CD4-positive, alpha-beta T cell (primary cell): ENCODE results near the gene PKD1L1. TPM values are rescaled to one million over a fixed set of nuclear protein-coding genes. Genes with fewer than 3 reads are reported as not detected.

Source experiments
- ATAC-seq: fragments of 200-7000 bp; cut with Tn5 transposase; one replicate; pipeline ENCODE4 v1.10.0; 2022; ENCODE audit warnings: mild to moderate bottlenecking; ENCODE audit not compliant: poor library complexity
- CTCF ChIA-PET: fragments of 350-600 bp; sonication (Branson Sonifier 250); formaldehyde crosslinking; loops from one replicate; lab custom pipeline; 2021; ENCODE audit warnings: antibody characterized with exemption, inconsistent platforms; lab: Charles Lee
- POLR2A ChIA-PET: fragments of 350-600 bp; sonication (Branson Sonifier 250); formaldehyde crosslinking; loops from one replicate; lab custom pipeline; 2021; ENCODE audit warnings: antibody characterized with exemption, inconsistent platforms; lab: Charles Lee
- DNase-seq, 14 experiments: peaks; one replicate each; pipeline ENCODE4 v3.0.0-alpha.2; 2013 to 2020; ENCODE audit warnings: mixed read lengths in 2 of 14
- H3K27ac ChIP-seq, 2 donors: one replicate each; pipeline versions ENCODE4 v1.5.1 to v1.7.0; 2013; ENCODE audit warnings: low read length in 2 of 2, low read depth in 1 of 2, mild to moderate bottlenecking in 1 of 2
- H3K27me3 ChIP-seq, 2 experiments: 1 replicate in 1 of 2; 2 replicates in 1 of 2; pipeline versions ENCODE4 v1.6.1 to v1.7.0; 2013; ENCODE audit warnings: low read length in 2 of 2, control low read depth in 1 of 2, mild to moderate bottlenecking in 1 of 2, moderate library complexity in 1 of 2; ENCODE audit not compliant: insufficient read depth in 2 of 2, control insufficient read depth in 1 of 2
- H3K36me3 ChIP-seq: one replicate; pipeline ENCODE4 v1.6.1; 2013; ENCODE audit warnings: low read length, control low read depth; ENCODE audit not compliant: insufficient read depth
- H3K4me1 ChIP-seq: one replicate; pipeline ENCODE4 v1.6.1; 2013; ENCODE audit warnings: low read length, control low read depth; ENCODE audit not compliant: insufficient read depth
- H3K4me3 ChIP-seq: one replicate; pipeline ENCODE4 v1.5.1; 2013; ENCODE audit warnings: mild to moderate bottlenecking, low read length, moderate library complexity
- H3K9me3 ChIP-seq, 2 experiments: 1 replicate in 1 of 2; 2 replicates in 1 of 2; pipeline versions ENCODE4 v1.6.1 to v1.7.0; 2013; ENCODE audit warnings: low read length in 2 of 2, mild to moderate bottlenecking in 2 of 2, control low read depth in 1 of 2, moderate library complexity in 1 of 2; ENCODE audit not compliant: control insufficient read depth in 1 of 2, insufficient read depth in 1 of 2
- H3K27ac Mint-ChIP-seq: one replicate; pipeline ENCODE4 v1.8.0; 2020; ENCODE audit warnings: mixed read lengths
- H3K27me3 Mint-ChIP-seq: one replicate; pipeline ENCODE4 v1.8.0; 2021; ENCODE audit warnings: mixed read lengths
- H3K36me3 Mint-ChIP-seq: one replicate; pipeline ENCODE4 v1.8.0; 2021; ENCODE audit warnings: low read depth, mixed read lengths
- H3K4me1 Mint-ChIP-seq: one replicate; pipeline ENCODE4 v1.8.0; 2021; ENCODE audit warnings: low read depth, mixed read lengths
- H3K4me3 Mint-ChIP-seq: one replicate; pipeline ENCODE4 v1.8.0; 2020; ENCODE audit warnings: mild to moderate bottlenecking, mixed read lengths
- H3K9me3 Mint-ChIP-seq: one replicate; pipeline ENCODE4 v1.8.0; 2020; ENCODE audit warnings: mixed read lengths
- intact Hi-C, 2 experiments: fragments of 100-400 bp; cut with DNase I in 1 of 2; cut with micrococcal nuclease in 1 of 2; formaldehyde crosslinking; loops; one replicate each; pipeline versions ENCODE4 v1.15.1 to v1.9.0; 2023 to 2025; cut with DNase I, micrococcal nuclease
- total RNA-seq, 174 experiments: library from RNA in 2 of 174; stranded (reverse) in 2 of 174; gene quantifications; one replicate each; pipeline ENCODE4 v1.2.3 and lab custom pipeline; 2021 to 2026
- TF ChIP-seq, protein P1 (sequence below): fragments of 200-600 bp; IDR thresholded peaks from one replicate; pipeline ENCODE4 v1.8.0; 2022; ENCODE audit warnings: antibody characterized with exemption, mild to moderate bottlenecking

PKD1L1 gene
- total RNA-seq, 2 experiments from 2014 or later = 0.20 to 0.25 TPM

DNA sequence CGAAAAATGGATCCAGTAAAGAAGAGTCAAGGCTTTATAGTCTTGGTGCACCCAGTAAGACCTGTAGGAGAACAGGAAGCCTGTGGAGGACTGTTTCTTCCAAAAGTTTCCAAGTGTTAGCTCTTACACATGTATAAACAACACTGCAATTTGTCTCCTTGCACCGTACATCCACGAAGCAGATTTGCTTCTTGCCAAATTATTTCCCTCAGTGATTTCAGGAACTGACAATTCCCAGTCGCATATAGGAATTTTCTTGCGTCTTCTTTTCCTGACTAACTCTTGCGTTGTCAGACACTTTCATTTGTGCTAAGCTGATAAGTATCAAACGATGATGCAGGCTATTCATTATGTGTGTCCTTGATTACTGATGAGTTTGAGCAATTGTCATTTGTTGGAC, 182.1 kb downstream of the PKD1L1 start:
- no peak overlapping the region for H3K4me3 ChIP-seq
- no peaks in the 10 kb centered on the region for H3K9me3 ChIP-seq
- no peaks in the 10 kb centered on the region for H3K36me3 Mint-ChIP-seq
- no peak for ATAC-seq
- no peak for DNase-seq
- peaks cover 2% of the 10 kb centered on the region for H3K9me3 Mint-ChIP-seq
- no peak overlapping the region for H3K27ac ChIP-seq
- H3K4me1 Mint-ChIP-seq = no peaks in the 10 kb centered on the region
- intact Hi-C loops = no loop called here
- H3K27me3 ChIP-seq = no peaks in the 10 kb centered on the region
- POLR2A ChIA-PET = no interaction called here
- H3K4me3 Mint-ChIP-seq = no peak overlapping the region
- TF ChIP-seq, protein P1, sequence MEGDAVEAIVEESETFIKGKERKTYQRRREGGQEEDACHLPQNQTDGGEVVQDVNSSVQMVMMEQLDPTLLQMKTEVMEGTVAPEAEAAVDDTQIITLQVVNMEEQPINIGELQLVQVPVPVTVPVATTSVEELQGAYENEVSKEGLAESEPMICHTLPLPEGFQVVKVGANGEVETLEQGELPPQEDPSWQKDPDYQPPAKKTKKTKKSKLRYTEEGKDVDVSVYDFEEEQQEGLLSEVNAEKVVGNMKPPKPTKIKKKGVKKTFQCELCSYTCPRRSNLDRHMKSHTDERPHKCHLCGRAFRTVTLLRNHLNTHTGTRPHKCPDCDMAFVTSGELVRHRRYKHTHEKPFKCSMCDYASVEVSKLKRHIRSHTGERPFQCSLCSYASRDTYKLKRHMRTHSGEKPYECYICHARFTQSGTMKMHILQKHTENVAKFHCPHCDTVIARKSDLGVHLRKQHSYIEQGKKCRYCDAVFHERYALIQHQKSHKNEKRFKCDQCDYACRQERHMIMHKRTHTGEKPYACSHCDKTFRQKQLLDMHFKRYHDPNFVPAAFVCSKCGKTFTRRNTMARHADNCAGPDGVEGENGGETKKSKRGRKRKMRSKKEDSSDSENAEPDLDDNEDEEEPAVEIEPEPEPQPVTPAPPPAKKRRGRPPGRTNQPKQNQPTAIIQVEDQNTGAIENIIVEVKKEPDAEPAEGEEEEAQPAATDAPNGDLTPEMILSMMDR = no peak
- CTCF ChIA-PET = no interaction called here
- no peak overlapping the region for H3K27ac Mint-ChIP-seq
- H3K27me3 Mint-ChIP-seq = no peaks in the 10 kb centered on the region
- no peaks in the 10 kb centered on the region for H3K36me3 ChIP-seq
- H3K4me1 ChIP-seq = no peaks in the 10 kb centered on the region

DNA sequence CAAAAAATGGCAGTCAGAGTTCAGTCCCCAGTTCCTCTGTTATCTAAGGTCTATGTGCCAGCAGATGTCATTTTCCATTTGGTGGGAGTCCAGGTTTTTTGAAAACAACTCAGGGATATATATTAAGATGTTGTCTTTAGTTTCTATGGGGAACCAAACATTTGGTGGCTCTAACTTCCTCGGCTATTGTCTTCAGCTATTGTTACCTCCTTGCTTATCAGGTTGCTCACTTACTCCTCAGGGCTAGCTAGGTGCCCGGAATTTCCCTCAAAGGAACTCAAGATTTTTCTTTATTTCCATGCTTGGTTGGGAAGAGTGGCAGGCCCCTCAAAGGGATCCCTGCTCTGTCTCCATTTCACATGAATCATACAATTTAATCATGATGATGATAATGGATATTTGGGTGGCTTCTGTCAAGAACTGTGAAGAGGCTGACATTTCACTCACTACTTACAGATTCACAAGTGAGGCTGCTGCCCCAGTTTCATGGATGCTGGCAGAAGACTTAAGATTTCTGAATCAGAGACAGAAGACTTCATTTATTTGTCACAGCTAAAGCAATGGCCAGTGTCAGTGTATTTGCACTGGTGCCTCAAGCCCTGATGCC, 182.8 kb downstream of the PKD1L1 start:
- H3K9me3 ChIP-seq = no peaks in the 10 kb centered on the region
- POLR2A ChIA-PET = no interaction called here
- ATAC-seq = no peak
- H3K27me3 Mint-ChIP-seq = no peaks in the 10 kb centered on the region
- H3K36me3 ChIP-seq = no peaks in the 10 kb centered on the region
- no peaks in the 10 kb centered on the region for H3K4me1 ChIP-seq
- no peaks in the 10 kb centered on the region for H3K27me3 ChIP-seq
- no peak overlapping the region for H3K4me3 ChIP-seq
- no peak overlapping the region for H3K4me3 Mint-ChIP-seq
- no peak overlapping the region for H3K27ac ChIP-seq
- H3K36me3 Mint-ChIP-seq = no peaks in the 10 kb centered on the region
- CTCF ChIA-PET = no interaction called here
- peaks cover 2% of the 10 kb centered on the region for H3K9me3 Mint-ChIP-seq
- intact Hi-C loops = no loop called here
- TF ChIP-seq, protein P1 = no peak
- no peak overlapping the region for H3K27ac Mint-ChIP-seq
- no peak for DNase-seq
- no peaks in the 10 kb centered on the region for H3K4me1 Mint-ChIP-seq

DNA sequence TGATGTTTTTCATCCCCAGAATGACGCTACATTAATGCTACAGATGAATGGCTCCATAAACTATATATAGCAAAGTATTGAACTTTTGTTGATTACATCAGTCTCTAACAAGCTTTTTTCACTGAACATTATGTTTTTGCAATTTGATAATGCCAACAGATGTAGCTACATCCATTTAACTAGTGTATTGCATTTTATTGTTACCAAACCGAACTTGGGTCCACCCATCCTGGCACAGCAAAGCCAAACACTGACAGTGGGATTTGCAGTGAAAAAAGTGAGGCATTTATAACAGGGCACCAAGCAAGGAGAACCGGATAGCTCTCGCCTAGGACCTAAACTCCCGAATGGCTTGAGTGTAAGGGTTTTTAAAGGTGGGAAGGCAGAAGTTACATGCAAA, 183.5 kb downstream of the PKD1L1 start:
- ChIA-PET CTCF (no interaction called here), POLR2A (no interaction called here)
- intact Hi-C loops = no loop called here
- Mint-ChIP-seq H3K27ac (no peak overlapping the region), H3K36me3 (no peaks in the 10 kb centered on the region), H3K27me3 (no peaks in the 10 kb centered on the region), H3K4me1 (no peaks in the 10 kb centered on the region), H3K9me3 (peaks cover 2% of the 10 kb centered on the region), H3K4me3 (no peak overlapping the region)
- no peak overlapping the region for H3K4me3 ChIP-seq
- no peaks in the 10 kb centered on the region for H3K4me1 ChIP-seq
- H3K27me3 ChIP-seq = no peaks in the 10 kb centered on the region
- H3K27ac ChIP-seq = no peak overlapping the region
- no peaks in the 10 kb centered on the region for H3K36me3 ChIP-seq
- ATAC-seq (no peak), DNase-seq (no peak)
- TF ChIP-seq, protein P1 = no peak
- no peaks in the 10 kb centered on the region for H3K9me3 ChIP-seq
